Neural progenitor cell (in vitro differentiated cells): Measurements from ENCODE around the gene GCNT1.

ENCODE experiments used
- CTCF ChIP-seq: fragments of 200-600 bp; sonication (generic); IDR thresholded peaks from 2 replicates; pipeline ENCODE4 v1.5.1; 2017; ENCODE audit warnings: antibody characterized with exemption, mild to moderate bottlenecking
- EZH2 ChIP-seq: fragments of 200-600 bp; sonication (generic); IDR thresholded peaks from 2 replicates; pipeline ENCODE4 v1.6.1; 2017; ENCODE audit warnings: antibody characterized with exemption, mild to moderate bottlenecking, moderate library complexity
- EZH2phosphoT487 ChIP-seq: fragments of 200-600 bp; sonication (generic); IDR thresholded peaks from 2 replicates; pipeline ENCODE4 v1.6.1; 2017; ENCODE audit warnings: antibody characterized with exemption

- TF ChIP-seq EZH2 (no peak), CTCF (no peak), EZH2phosphoT487 (no peak)
Observed at GRCh38 chr9:76542360-76542759, 83.4 kb downstream of the GCNT1 start.
